NCI-H2196 (cell line): Measurements from ENCODE around the gene PRL.

Experiments used
- DNase-seq: peaks from one replicate; lab custom pipeline; 2025; ENCODE audit not compliant: unreplicated experiment; lab: John Stamatoyannopoulos, UW

The PRL gene

DNA sequence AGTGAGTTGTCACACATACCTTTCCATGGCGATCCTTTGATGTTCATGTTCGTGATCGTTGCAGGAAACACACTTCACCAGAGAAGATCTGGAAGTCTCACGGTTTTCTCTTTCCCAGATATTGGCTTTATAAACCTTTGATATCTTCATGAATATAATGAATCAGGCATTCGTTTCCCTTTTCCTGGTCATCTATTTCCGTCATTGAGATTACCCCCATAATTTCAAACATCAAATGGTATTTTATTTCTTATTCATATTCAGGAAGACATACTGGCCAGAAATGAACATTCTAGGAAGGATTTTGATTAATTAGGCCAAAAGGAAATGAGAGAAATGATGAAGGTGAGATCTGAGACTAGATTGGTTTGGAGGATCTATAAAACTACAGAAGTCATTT lies at the start of gene PRL:
Gene PRL, minus strand, starts transcription at position 101 of the 400 bp plus-strand sequence. Its CDS starts 54 bp downstream, at position 47.
- DNase-seq = no peak

DNA sequence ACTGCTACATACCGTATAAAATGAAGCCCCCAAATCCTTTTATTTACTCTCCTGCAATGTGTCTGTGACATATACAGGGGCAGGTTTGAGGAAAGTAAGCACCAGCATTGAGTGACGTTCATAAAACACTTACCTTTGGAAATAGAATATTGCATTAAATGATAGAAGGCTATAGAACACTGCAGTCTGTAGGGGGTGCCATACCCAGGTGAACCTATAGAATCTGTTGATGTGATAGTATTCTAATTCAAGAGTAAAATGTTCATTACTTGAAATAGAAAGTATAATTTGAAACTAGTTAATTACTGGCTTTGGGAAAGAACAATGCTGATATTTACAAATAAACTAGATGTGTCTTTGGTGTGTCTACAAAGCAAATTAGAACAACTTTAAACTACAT lies 47.0 kb upstream of the PRL start:
- no peak for DNase-seq

DNA sequence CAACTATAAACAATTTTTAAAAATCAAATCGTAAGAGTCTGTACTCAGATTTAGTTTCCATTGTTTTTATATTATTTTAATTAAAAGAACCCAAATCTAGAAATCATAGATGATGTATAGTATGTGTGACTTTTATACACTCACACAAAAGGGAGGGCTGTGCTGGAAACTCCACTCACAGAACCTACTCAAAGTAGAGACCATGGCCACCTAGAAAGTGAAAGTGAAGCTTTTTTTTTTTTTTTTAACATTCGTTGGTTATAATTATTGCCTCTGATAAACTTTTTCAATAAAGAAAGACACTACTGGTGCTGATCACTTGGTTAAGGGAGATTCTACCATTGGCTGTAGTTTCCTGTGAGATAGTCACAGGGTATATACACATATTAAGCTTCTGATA lies 37.9 kb upstream of the PRL start:
- DNase-seq = no peak

DNA sequence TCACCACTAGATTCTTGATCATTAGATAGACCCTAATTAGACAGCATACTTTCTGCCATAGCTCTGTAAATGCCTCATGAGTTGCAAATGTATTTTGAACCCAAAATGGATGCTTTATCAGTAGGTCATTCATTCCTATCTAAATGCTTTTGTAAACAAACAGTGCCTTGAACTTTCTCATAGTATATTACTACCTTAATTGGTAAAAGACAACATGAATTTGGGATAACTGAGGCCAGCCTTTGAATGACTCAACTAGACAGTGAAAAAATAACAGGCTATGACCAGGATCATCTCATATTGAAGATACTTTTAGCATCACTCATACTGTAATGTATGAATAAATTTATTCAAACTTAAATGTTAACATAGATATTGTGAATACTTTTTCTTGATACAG lies 37.0 kb upstream of the PRL start:
- no peak for DNase-seq

DNA sequence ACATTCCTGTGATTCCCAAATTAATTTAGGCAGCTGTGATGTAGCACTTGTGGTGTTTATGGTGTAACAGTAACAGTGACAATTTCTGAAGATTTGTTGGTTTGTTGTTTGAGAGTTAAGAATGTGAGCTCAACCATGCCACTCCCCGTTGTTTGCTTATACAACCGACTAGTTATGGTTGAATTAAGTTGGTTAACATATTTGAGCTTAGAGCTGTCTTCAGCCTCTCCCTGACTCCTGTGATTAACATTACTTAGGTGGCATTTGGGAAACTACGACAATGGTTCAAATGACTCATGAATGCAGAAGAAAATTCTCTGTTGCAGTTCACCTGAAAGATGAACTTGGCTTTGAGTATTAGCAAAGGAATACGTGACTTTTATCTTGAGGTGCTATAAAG lies 35.9 kb upstream of the PRL start:
- DNase-seq = no peak

DNA sequence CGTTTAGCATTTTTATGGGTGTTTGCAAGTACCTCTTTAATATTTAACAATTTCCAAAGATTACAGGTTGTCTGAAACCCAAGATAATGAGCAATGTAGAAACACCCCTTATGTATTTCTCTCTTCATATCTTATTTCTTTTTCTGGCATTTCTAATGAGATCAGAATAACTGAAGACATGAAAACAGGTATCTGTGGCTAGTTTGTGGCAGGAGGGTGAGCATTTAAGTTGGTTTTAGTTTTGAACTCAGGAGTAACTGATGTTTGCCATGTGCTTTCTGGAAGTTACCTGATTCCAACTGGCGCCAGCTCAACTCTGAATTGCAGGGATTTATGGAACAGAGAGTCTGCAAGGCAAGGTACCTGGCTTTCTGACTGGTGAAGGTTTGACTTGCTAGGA lies 35.4 kb upstream of the PRL start:
- no peak for DNase-seq

DNA sequence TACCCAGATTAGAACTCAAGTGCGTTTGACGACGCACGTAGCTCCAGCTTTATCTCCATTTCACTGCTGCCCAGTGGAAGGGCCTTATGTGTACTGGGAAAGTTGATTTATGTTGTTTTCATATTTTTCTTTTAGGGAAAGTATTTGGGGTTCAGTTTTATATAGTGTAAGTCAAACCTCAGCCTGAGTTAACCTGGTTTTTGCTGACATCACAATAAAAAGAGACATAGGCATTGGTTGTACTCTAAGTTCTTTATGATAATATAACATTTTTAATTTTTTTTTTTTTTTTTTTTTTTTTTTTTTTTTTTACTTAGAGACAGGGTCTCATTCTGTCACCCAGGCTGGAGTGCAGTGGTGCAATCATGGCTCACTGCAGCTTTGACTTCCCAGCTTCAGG lies 34.1 kb upstream of the PRL start:
- DNase-seq = no peak

DNA sequence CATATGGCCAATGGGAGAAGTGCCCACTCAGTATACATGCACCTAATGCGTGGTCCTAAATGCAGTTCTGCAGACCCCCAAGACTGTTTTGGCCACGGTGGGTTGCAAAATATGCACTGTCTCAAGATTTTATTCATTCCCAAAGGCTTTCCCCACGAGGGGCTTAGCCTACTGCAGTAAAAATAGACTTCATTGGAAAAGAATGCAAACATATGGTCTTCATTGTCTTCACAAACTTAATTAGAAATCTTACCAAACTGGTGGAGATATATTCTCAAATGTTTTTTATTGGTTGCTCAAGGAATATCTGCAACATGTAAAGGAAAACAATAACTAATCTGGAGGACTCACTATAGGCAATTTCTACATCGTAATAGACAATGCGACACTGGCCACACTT lies 31.6 kb upstream of the PRL start:
- DNase-seq = no peak

DNA sequence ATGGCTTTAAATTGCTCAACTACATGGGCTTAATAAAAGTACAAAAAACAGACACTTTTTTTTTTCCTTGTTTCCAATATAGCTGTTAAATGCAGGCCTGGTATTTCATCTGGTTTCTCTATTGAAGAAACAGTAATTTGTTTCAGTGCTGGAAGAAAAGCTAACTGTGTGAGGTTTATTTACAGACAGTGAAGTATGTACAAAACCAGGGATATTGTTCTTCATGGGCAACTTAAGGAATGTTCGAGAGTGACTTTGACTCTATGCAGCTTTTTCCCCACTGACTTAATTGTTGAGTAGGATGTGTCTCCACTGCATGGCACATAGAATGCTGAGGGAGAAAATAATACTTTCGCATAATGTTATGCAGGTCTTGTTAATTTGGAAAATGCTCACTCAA lies 31.0 kb upstream of the PRL start:
- no peak for DNase-seq

DNA sequence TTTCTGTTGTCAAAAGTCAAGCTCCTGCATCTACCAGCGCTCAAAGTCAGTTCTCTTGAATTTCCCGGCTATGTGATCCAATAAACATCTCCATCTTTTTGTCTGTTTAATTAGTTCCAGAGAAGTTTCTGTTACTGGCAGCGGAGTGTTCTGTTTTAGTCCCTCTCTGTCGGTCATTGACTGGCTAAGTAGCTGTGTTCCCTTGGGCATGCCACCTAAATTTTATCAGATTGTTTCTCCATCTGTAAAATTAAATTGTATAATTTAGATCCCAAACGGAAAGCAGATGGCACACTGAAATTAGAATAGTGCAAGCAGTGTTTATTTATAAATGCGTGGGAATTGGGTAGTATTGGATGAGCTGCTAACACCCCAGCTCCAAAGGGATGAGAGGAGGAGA lies 29.7 kb upstream of the PRL start:
- no peak for DNase-seq

DNA sequence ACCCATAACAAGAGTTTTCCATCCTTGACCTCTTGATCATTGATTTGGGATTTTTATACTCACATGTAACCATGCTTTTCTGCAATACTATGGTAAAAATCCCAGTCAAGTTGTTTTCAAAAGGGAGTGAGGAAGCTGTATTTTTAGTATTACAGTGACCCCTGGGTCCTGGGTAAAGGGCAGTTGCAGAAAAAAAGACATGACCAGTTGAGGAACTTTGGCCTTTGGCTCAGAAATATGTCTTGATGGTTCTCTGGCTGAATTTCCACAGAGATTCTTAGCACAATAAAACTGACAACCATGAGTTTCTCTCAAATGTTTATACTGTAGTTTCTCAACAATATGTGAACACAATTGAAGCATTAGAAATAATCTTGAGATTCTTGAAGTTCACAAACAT lies 28.6 kb upstream of the PRL start:
- DNase-seq = no peak

DNA sequence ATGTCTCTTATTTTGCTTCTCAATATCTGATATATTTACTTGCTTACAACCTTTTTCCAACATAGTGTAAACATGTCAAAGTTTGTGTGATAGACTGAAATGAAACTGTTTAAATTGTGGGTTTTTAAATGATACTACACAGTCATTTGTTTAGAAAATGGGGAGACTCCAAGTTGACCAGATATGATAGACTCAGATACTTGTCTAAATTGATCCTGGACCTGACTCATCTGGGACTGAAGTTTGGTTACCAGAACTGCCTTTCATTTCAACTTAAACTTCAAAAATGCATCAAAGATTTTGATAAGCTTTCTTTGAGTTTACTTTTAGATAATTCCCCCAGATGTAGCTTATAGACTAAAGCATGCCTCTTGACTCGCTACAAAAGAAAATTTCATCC lies 27.0 kb upstream of the PRL start:
- DNase-seq = no peak

DNA sequence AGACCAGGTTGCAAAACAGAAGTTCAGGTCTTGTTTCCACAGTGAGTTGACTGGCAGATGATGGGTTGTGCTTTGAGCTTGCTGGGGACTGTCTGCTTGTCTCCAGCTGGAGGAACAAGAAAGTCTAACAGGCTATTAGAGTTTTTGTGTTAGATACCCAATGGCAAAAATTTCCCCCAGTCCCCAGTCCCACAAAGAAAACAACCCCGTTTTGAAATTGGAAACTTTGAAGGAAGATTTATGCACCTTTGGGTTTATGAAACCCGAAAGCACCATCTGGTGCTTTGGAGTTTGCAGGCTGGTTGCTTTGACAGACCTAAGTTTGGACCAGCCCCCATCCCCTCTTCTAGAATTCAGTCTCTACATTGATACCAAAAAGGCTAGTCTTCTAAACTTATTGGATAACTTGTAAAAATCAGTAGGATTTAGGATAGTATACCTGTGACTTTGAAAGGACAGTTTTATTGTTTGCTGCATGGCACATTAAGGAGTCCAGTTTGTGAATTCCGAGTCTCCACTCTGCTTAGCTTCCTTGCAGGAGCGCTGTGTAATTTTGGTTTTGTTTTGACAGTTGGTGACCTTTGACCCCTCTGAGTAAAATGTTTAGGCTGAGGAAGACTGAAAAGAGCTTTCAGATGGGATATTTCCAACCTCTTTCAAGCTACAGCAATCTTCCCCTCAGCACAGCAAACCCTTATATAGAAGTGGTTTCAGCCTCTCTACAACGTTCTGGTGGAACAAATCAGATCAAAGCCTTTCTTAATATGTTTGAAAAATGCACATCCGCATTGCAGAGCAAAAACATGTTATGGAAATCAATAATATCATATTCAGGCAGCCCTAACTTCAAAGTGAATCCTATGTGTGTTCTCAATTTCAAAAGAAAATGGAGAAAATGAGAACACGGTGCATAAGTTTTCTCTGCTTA lies 25.5 kb upstream of the PRL start:
- DNase-seq = no peak

DNA sequence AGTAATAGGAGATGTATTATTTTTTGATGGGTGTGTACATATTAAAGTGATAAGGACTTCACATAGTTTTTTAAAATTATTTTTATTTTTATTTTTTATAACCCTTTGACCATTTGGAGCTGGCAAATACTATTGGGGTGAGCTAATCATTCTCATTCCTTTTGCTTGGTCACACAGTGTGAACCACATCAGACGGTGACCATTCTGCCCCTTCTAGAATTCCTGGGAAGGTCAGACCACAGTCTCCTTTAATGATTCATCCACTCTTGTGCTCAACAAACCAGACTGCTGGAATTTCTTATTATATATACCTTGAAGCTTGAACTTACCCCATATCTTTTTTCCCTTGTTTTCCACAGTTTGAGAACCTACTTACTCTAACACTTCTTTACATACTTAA lies 23.9 kb upstream of the PRL start:
- DNase-seq = no peak

DNA sequence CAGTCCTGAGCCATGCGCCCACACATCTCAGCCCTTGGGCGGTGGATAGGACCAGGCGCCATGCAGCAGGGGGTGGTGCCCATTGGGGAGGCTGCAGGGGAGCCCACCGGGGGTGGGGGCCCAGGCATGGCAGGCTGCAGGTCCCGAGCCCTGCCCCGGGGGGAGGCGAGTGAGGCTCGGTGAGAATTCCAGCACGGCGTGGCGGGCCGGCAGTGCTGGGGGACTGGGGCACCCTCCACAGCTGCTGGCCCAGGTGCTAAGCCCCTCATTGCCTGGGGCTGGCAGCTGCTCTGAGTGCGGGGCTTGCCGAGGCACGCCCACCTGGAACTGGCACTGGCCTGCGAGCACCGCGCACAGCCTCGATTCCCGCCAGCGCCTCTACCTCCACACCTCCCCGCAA lies 21.6 kb upstream of the PRL start:
- DNase-seq = no peak

DNA sequence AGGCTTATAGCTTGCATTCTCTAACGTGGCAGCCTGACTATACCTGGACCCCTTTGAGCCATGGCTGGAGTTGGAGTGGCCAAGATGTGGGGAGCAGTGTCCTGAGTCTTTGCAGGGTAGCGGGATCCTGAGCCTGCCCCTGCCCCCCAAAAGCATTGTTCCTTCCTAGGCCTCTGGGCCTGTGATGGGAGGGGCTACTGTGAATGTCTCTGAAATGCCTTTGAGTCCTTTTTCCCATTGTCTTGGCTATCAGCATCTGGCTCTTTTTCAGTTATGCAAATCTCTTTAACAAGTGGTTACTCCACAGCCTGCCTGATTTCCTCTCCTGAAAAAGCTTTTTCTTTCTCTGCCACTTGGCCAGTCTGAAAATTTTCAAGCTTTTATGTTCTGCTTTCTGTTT lies 17.0 kb upstream of the PRL start:
- DNase-seq = no peak

DNA sequence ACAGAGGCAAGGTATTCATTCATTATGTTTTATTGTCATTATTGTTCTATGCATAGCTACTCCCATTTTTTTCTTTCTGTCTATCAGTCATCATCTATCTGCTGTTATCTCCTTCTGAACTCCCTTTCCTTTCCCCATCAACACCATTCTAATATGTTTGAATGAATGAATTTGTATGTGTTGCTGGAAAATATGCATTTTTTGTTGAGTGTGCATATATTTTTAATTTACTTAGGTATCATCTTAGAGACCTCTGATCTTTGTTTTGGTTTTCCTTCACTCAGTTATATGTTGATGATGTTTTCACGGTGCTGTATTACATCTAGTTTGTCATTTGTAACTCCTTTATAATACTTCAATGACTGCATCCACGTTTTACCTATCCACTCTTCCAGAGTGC lies 12.1 kb upstream of the PRL start:
- DNase-seq = no peak

DNA sequence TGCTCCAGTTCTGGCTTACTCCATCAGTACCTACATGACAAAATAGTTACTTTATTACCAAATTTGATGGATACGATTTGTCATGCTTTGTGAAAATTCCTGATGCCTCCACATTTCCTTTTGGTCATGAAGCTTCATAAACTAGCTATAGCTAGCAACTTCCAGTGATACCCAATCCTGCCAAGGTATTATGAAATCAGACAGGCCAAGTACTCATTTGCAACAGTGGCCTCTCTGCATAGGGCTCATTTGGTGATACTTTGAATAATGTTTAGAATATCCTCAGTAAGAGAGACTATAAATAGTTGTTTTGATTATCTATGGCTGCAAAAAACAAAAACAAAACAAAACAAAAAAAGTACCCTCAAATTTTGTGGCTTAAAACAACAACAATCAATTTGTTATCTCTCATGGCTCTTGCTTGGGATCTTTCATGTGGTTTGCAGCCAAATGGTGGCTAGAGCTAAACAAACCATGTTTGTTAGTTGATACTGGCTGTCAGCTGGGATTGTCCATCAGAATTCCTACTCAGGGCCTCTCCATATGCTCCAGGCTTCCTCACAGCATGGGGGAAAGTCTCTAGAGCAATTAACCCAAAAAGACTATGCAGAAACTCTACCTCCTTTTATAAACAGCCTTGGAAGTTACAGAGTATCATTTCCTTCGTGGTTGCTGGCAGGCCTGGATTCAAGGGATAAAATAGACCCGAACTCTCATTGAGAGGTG lies 10.1 kb upstream of the PRL start:
- no peak for DNase-seq

DNA sequence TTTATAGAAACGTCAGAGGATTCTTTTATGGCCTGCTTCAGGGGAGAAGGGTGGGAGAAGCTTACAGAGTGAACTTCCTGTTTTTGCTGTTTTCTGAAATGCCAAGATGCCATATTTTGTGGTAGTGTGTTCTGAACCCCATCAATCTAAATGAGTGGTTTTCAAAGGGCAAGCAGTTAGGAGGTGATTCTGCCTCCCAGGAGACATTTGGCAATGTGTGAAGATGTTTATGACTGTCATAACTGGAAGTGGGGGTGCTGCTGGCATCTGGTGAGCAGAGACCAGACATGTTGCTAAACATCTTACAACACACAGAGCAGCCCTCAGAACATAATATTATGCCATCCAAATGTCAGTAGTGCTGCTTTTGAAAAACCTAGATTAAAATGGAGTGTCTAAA lies 6.0 kb upstream of the PRL start:
- DNase-seq = no peak

DNA sequence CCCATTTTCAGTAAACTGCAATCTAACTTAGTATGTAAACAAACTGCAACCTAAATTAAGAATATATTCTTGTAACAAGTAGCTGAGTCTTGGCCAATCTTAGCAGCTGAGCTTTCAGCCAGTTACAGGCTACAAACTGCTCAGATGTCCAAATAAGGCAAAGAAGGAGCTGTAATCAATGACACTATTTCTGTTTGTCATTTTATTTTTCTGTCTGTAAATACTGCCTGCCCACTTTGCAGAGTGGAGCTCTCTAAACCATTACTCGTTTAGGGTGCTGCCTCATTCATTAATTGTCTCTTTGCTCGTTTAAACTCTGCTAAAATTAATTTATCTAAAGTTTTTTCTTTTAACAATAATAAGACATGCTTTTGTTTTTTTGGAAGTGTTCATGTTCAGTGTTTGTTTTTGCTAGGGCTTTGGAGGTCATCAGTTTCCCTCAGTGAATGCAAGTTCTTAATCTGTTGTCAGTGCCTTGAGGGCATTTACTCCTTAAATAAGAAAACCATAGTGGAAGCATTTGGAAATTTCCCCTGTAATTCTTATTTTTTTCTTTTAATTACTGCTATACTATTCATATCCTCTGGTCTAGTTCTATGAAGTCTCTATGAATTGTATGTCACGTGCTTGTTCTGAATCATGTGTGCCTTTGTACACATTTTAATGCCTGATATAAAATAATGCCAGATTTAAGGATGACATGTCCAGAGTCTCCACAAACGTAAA lies 3.6 kb upstream of the PRL start:
- DNase-seq = no peak

DNA sequence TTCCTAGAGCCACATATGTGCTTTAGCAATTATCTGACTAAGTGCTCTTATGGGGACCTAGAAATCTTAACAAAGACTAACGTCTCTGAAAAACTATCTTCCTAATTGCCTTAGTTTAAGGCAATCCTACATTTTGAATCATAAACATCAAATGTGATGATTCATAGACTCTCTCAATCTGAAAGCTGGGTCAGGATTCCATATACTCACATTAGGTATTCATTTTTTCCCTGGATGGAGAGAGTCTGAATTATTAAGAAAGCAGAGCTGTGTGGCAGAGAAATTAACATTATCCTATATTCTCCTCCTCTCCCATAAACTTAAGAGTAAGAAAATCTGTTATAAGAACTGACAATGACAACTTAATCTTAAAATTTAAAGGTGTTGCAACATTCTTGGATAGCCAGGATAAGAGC lies 1.6 kb upstream of the PRL start:
- DNase-seq = no peak

DNA sequence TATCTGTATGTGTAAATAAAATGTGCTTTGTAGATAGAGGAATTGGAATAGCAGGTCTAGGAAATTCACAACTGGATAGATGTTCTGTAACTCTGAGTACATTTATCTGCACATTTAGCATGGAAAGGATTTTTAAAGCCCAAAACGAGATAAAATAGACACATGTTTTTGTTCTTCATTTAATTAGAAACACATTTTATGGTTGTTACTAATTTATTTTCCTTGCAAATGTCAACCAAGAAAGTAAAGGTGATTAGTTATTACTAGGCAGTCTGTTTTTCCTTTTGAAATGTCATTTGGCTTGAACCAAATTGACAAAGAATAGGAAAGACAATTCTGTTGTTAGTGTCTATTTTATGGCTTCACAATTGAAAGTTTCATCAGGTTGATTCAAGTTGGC lies 769 bp downstream of the PRL start:
- DNase-seq = no peak
